ENCODE measurements around the gene RBM11.

The RBM11 gene

DNA sequence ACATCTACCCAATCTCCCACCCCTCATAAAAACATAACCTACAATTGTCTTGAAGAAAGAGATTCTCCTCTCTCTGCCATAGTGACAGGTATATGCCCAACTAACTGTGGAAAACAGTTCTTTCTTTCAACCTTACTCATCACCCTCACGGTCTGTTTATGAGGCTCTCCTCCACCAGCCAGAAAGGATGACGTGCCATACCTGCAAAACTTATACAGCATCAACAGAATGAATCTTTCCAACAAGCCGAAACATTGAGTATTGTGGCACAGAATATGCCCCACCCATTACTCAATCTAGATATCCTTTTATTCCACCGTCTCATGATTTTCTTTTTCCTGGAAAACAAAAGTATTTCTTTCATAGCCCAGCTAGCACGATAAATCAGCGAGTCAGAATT is 55.7 kb downstream of the RBM11 start:
- no peak for DNase-seq

- no peak for DNase-seq
These were observed 58.0 kb downstream of the RBM11 start for GRCh38 chr21:14273736-14274538.

GRCh38 chr21:14275702-14276205 is 59.8 kb downstream of the RBM11 start:
- DNase-seq, result no peak
